AG09309 (cell line): Measurements from ENCODE around the gene MARCKS.

Experiments used
- DNase-seq: peaks from one replicate; pipeline ENCODE4 v3.0.0-alpha.2; 2010; ENCODE audit warnings: low read depth
- H3K4me3 ChIP-seq: 2 replicates; pipeline ENCODE4 v1.5.1; 2011; ENCODE audit warnings: mild to moderate bottlenecking, low read depth, low read length, moderate library complexity; ENCODE audit not compliant: control insufficient read depth
- CTCF ChIP-seq: IDR thresholded peaks from 2 replicates; pipeline ENCODE4 v1.5.1; 2011; ENCODE audit warnings: mild to moderate bottlenecking, low read depth, low read length, inconsistent platforms; ENCODE audit not compliant: insufficient read depth, control insufficient read depth; ENCODE audit errors: missing control alignments

MARCKS gene

GRCh38 chr6:113821445-113821844 lies 35.7 kb upstream of the MARCKS start:
- no peak for DNase-seq
- no peak for TF ChIP-seq CTCF
- no peak overlapping the region for H3K4me3 ChIP-seq

GRCh38 chr6:113823916-113824315 lies 33.2 kb upstream of the MARCKS start:
- no peak for DNase-seq
- H3K4me3 ChIP-seq = no peak overlapping the region
- TF ChIP-seq CTCF = no peak

GRCh38 chr6:113824411-113824810 lies 32.7 kb upstream of the MARCKS start:
- TF ChIP-seq CTCF = no peak
- no peak for DNase-seq
- H3K4me3 ChIP-seq = no peak overlapping the region

- DNase-seq = no peak
- no peak for TF ChIP-seq CTCF
Observed at GRCh38 chr6:113824866-113825265, 32.3 kb upstream of the MARCKS start.

GRCh38 chr6:113825781-113826180 lies 31.4 kb upstream of the MARCKS start:
- no peak for TF ChIP-seq CTCF
- DNase-seq = no peak
- H3K4me3 ChIP-seq = no peak overlapping the region

More at GRCh38 chr6:113824866-113825265, 32.3 kb upstream of the MARCKS start:
- no peak overlapping the region for H3K4me3 ChIP-seq

GRCh38 chr6:113828984-113829695 lies 28.0 kb upstream of the MARCKS start:
- DNase-seq = no peak
- no peak for TF ChIP-seq CTCF
- H3K4me3 ChIP-seq = no peak overlapping the region
